GM10847 (cell line): Measurements from ENCODE around the gene VEPH1.

Experiments
- POLR2A ChIP-seq: IDR thresholded peaks from 2 replicates; pipeline ENCODE4 v1.6.1; 2011; ENCODE audit not compliant: insufficient read length; ENCODE audit errors: extremely low read depth

The VEPH1 gene

DNA sequence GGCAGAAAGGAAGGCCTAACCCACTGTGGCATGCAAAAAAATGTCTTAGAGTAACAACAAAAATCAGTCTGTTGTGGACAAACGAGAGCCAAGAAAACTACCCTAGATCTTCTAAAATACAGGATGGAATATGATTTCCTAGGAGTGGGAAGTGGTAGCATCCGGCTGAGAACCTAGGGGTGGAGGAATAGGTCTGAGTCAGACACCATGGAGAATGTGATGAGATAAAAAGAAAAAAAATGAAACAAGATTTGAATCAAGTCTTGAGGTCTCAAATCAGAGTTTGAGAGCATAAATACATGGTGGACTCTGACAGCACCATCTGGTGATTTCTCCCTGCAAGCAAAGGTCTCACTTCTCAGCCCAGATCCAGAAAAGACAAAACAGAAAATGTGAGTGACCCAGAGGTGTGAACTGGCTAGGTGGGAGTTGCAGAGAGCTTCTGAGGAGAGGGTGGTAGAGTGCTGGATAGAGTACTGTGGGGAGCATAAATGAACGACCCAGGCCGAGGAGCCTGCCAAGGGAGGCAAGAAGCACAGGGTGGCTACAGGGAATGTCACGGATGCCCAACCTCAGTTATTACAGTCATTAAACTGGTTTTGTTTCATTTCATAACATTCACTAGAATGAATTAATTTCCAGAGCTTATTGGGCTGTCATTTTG, 27.6 kb upstream of the VEPH1 start:
- no peak for TF ChIP-seq POLR2A

DNA sequence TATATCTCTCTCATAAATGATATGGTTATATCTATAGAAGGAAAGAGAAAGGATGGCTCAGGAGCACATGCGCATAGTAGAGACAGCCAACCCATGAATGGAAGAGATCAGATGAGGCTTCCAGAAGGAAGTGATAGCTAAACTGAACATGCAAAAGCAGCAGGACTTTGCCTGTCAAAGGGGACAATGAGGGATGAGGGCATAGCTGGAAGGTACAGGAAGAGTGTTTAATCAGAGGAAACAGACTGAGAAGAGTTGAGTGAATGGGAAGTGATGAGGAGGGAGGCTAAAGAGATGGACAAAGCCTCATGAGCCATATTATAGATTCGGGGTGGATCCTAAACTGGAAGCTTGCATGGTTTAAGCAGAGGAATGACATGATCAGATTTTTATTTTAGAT, 26.5 kb upstream of the VEPH1 start:
- no peak for TF ChIP-seq POLR2A

DNA sequence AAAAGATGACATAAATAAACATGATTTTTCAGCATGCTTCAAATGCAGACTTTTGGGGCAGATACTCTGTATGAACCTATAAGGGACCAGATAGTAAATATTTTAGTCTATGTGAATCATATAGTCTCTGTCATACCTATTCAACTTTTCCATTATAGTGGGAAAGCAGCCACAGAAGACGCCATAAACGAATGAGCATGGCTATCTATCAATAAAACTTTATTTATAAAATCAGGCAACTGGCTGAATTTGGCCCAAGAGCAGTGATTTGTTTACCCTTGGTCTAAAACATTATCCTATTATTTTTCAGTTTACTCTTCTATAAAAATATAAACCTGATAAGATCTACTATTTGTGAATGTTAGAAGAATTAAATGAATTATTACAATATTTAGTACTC, 25.9 kb upstream of the VEPH1 start:
- TF ChIP-seq POLR2A = no peak

DNA sequence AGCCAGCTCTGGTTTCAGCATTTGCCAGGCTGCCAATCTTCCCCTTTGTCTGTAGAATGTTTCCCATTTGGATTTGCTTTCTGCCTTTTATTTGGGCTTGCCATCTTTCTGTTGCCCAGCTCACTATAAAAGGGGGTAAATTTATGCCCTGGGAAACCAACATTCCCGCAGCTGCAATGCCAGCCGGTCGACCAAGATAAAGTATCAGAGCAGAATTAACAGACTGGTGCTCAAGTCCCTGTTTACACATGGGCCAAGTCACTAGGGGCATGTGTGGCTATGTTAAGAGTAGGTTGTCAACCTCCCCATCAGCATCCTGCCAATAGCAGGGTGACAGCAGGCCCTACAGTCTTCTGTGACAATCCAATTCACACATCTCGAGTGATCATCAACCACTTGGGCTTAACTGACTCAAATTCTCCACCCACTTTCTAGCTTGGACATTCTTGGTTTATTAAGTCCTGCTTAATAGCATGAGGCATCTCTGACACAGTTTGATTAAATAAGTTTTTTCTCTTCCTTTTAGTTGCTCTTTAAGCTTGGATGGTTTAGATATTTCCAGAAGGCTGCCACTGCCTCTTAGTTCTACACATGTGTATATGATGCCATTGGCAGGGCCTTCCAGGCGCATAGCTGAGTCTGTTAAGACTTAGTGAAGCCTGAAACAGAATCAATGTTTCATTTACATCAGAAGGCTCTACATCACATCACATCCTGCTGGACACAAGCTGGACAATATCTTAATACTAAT, 24.1 kb upstream of the VEPH1 start:
- TF ChIP-seq POLR2A = no peak

DNA sequence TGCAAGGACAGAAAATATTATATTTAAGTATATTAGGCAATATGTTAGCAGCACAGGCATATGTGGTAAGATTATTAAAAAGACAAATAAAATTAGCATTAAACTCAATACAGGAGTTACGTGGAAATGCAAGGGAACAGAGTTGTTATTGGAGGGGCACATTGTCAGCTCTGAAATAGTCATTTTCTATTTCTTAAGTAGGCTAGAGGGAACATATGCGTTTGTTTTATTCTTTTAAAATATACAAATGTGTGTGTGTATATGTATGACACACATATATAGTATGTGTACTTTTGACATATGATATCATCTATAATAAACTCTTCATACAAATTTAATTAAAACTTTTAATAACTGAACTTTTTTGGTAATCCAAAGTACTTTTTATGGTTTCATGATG, 22.8 kb upstream of the VEPH1 start:
- no peak for TF ChIP-seq POLR2A

DNA sequence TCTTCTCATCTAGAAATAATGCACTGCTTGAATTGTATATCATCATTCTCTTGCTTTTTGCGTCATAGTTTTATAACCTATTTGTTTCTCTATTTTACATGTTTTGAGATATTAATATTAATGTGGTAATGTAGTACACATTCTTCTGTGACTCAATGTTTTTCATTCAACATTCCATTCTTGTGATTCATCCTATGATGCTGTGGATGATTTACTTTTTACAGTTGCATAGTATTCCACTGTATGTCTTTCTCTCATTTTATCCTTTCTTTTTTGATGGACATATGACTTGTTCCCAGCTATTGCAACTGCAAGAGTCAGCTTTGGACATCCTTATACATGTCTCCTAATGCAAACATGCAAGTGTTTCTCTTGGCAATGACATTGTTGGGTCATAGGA, 20.6 kb upstream of the VEPH1 start:
- TF ChIP-seq POLR2A = no peak

DNA sequence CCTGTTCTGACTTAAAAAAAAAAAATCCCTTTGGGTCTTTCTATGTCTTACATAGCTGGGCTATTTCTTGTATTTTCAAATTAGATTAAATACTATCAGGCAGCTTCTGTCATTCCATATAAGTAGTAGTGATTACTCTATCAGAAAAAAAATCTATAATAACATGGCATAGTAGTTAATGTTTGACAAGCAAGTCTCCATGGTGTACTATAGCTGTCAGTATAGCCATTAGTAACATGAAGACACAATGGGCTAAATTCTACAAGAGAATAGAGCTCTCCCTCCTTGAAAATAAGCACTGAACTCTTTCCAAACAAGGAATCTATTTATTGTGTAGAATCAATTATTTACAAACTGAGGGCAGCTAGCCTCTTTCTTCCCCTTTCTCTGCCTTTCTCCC, 19.4 kb upstream of the VEPH1 start:
- no peak for TF ChIP-seq POLR2A

DNA sequence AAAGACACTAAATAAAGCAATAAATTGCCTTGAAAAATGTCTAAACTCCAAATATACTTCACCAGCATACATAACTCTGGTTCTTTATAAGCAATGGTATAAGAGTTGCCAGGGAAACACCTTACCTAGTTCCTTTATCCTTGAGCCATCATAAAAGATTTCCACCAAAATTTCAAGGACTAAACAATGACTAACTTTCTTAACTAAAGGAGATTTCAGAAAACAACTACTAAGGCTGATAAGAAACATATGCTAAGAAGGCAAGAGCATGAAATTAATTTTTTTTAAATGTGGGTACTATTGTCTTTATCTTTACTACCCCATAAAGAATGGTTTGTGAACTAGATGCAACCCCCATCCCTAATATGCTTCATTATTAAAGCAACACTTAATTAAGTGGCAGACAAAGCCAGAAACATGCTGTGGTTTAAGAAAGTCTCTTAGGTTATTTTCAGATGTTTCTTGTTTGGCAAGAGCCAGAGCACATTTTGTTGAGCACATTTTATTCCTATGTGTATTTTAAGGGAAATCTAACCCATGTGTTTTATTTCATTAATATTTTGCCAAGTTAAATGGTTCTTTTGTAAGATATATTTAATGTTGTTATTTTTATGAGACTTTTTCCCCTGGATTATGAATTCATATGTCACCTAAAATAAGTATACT, 17.4 kb upstream of the VEPH1 start:
- TF ChIP-seq POLR2A = no peak

DNA sequence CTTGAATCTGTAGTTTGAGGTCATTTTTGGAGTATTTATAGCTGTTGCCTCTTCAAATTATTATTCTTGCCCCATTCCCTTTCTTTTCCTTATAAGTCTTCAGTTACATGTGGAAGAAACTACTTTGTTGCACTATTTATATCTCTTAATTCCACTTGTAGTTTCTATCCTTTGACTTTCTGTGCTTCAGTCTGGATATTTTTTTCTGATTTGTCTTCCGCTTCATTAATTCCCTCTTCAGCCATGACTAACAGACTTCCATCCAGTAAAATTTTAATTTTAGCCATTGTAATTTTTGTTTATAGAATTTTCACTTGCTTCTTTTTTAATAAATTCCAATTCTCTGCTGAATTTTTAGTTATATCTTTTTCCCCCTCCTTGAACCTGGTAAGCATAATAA, 15.7 kb upstream of the VEPH1 start:
- no peak for TF ChIP-seq POLR2A

DNA sequence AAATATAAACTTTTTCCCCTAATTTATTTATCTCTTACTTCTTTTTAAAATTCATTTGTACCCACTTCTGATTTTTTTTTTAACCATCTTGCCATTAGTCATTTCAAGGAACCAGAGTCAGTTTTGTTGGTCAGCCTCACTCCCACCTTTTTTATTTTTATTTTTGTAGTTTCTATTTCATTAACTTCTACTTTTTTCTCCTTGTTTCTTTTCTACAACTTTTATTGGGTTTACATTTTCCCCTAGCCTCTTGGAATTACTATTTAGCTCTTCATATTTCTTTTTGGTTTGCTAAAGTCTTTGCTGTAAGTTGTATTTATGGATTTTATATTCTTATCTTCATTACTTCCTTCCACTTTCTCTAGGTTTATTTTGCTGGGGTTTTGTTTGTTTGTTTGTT, 13.7 kb upstream of the VEPH1 start:
- no peak for TF ChIP-seq POLR2A

DNA sequence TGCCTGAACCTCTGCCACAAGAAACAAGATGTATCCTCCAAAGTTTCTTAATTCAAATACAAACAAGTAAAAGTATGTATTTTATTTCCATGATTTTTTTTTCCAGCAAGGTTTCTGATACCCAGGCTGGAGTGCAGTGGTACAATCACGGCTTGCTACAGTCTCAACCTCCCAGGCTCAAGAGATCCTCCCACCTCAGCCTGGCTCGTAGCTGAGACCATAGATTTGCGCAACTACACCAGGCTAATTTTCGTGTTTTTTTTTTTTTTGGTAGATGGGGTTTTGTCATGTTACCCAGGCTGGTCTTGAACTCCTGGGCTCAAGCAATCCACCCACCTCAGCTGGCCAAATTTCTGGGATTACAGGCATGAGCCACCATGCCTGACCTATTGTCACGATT, 12.2 kb upstream of the VEPH1 start:
- no peak for TF ChIP-seq POLR2A

DNA sequence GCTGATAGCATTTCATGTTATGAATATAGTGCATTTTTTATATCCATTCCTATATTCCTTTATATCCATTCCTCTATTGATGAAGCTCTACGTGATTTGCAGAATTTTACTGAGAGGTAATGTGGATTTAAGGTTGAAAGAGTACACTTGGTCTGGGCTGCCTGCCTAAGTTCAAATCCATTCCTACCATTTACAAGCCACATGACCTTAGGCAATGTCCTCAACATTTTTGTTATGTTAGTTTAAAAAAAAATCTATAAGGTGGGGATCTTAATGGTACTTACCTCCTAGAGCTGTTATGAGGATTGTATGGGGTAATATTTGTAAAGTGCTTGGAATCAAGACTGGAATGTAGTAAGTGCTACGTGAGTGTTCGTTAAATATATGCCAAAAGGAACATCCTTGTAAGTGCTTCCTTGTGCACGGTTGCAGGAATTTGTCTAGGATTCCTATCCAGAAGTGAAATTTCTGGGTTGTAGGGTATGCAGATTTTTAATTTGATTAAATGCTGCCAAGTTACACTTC, 11.2 kb upstream of the VEPH1 start:
- no peak for TF ChIP-seq POLR2A

DNA sequence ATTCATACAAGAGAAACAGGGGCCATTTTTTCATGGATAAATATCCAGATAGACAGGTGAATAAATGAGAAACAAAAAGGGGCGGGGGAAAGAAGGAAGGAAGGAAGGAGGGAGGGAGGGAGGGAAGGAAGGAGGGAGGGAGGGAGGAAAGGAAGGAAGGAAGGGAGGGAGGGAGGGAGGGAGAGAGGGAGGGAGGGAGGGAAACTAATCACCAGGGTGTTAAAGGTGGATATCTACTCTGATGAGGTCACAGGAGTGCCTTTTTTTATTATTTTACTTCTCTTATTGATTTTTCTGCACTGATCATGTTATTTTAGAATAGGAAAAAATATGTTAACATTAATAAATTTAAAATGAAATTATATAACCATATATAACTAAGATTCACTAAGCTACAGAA, 10.4 kb upstream of the VEPH1 start:
- TF ChIP-seq POLR2A = no peak

DNA sequence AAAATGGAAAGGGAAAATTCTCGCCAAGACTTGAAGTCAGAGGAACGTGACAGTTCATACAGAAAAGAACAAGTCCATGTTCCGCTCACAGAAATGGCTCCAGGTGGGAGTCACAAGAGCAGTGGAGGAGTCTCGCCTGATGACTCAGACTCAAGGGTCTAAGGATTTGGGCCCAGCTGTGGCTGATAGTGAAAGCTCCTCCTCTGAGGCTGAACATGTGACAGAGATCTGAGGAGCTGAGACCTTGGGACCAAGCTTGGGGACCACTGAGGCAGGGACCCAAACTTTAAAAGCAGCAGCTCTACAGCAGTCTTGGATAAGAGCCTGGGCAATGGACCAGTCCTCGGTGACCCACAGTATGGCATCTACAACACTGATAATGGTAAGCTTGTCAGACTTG, 9.3 kb upstream of the VEPH1 start:
- no peak for TF ChIP-seq POLR2A

DNA sequence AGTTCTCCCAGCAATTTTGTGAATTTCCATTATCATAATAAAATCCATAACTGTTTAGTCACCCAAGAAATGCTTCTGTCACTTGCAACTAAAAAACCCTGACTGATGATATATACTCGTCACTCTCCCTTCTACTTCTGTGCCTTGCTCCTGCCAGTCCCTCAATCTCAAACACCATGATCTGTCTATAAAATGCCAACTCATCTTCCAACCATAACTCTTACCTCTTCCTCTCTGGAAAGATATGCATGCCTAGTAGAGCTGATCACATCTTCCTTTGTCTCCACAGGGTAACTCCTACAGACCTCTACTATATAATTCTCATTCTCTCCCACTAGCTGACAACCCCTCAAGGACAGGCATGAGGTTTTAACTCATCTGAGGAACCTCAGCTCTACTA, 5.2 kb upstream of the VEPH1 start:
- TF ChIP-seq POLR2A = no peak

DNA sequence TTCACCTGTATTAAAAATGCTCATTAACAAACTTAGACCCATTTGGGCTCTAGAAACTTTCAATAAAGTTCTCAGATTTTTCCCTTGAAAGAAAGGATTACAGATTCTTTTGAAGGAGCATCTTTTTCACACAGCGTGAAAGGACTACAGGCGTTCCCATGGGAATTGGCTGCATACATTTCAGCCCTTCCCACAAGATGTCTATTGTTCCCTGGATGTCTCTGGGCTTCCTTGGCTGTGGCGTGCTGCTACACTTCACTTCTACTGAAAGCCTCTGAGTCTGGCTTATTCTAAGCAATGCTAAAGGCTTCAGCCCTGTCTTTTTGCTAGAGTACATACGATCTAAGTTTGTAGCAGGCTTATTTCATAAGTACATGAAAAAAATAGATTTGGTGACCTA, 1.4 kb downstream of the VEPH1 start:
- no peak for TF ChIP-seq POLR2A
